Epithelial cell of proximal tubule (primary cell): ENCODE data around the gene SAMD14. TPM values are rescaled to one million over a fixed set of nuclear protein-coding genes. Genes with fewer than 3 reads are reported as not detected.

Source experiments
- DNase-seq: peaks from one replicate; pipeline ENCODE4 v3.0.0-alpha.2; 2011; ENCODE audit warnings: low read depth
- H3K4me3 ChIP-seq: 2 replicates; pipeline ENCODE4 v1.5.1; 2011; ENCODE audit warnings: low read depth, mild to moderate bottlenecking, low read length
- total RNA-seq: library from RNA; depleted of rRNA; stranded (reverse); fragments of >200 nt; gene quantifications from 2 replicates; pipeline ENCODE4 v1.2.3, GENCODE V29; 2015
- TF ChIP-seq, protein P1 (sequence below): conservative IDR thresholded peaks from 2 replicates; pipeline ENCODE4 v1.5.1; 2012; ENCODE audit warnings: low read depth, mild to moderate bottlenecking, low read length

The SAMD14 gene
- total RNA-seq, 1 donor from 2014 or later = 11.5 TPM

DNA sequence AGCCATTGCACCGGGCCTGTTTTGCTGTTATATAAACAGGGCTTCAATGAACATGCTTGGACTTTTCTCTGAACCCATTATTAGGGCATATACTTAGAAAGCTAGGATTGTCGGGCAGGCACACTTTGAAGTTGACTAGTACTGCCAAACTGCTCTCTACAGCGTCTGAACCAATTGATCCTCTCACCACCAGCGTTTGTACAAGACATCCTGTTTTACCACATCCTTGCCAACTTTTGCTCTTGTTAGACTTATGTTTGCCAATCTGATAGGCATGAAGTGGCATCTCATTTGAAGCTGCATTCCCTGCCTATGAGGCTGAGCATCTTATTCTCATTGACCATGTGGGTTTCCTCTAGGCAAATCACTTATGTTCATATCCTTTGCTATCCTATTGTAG lies 27.9 kb upstream of the SAMD14 start:
- TF ChIP-seq, protein P1, sequence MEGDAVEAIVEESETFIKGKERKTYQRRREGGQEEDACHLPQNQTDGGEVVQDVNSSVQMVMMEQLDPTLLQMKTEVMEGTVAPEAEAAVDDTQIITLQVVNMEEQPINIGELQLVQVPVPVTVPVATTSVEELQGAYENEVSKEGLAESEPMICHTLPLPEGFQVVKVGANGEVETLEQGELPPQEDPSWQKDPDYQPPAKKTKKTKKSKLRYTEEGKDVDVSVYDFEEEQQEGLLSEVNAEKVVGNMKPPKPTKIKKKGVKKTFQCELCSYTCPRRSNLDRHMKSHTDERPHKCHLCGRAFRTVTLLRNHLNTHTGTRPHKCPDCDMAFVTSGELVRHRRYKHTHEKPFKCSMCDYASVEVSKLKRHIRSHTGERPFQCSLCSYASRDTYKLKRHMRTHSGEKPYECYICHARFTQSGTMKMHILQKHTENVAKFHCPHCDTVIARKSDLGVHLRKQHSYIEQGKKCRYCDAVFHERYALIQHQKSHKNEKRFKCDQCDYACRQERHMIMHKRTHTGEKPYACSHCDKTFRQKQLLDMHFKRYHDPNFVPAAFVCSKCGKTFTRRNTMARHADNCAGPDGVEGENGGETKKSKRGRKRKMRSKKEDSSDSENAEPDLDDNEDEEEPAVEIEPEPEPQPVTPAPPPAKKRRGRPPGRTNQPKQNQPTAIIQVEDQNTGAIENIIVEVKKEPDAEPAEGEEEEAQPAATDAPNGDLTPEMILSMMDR = no peak
- no peak for DNase-seq
- no peak overlapping the region for H3K4me3 ChIP-seq

DNA sequence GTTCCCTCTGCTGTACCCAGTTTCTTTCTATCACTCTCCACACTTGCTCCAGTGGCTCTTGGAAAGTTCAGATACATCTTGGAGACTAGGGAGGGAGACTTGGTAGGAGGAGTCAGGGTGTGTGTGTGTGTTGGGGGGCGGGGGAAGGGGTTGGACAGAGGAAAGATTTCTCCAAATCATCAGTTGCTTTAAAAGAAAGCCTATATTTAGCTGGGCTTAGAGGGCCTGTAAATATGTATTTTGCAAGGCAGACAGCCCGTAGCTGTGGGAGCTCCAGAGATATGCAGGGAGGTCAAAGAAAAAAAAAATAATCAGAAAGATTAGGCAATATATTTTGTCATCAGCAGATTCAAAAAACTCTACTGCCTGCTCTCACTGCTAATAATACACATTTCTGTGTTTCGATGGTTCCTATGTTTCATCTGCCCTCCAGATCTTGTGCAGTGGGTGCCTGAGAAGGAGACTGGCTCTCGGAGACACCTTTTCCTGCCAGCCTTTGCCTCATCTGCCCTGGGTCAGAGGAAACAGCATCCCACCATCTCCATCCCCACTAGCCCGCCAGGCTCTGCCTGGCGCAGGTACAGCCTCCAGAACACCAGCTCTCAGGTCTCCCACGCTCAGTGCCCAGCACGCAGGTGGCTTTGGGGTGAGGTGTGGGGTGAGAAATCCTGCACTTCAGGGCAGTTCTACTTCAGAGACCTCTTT lies 25.3 kb upstream of the SAMD14 start:
- no peak for DNase-seq
- TF ChIP-seq, protein P1 = no peak
- no peak overlapping the region for H3K4me3 ChIP-seq

DNA sequence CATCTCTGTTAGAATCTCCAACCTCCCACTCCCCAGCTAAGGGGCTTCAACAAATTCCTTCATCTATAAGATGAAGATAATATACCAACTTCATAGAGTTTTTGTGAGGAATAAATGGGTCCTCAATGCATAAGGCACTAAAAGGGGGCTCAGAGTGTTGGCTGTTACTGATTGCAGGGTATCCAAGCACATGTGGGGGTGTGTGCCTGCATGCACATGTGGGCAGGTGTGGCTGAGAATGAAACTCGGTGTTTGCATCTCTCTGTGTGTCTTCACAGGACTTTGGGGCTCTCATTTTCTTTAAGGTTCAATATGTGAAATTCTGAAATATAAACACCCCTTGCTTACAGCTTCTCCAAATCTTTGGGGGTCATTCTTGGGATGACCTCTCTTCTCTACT lies 24.6 kb upstream of the SAMD14 start:
- TF ChIP-seq, protein P1 = no peak
- no peak overlapping the region for H3K4me3 ChIP-seq
- no peak for DNase-seq

DNA sequence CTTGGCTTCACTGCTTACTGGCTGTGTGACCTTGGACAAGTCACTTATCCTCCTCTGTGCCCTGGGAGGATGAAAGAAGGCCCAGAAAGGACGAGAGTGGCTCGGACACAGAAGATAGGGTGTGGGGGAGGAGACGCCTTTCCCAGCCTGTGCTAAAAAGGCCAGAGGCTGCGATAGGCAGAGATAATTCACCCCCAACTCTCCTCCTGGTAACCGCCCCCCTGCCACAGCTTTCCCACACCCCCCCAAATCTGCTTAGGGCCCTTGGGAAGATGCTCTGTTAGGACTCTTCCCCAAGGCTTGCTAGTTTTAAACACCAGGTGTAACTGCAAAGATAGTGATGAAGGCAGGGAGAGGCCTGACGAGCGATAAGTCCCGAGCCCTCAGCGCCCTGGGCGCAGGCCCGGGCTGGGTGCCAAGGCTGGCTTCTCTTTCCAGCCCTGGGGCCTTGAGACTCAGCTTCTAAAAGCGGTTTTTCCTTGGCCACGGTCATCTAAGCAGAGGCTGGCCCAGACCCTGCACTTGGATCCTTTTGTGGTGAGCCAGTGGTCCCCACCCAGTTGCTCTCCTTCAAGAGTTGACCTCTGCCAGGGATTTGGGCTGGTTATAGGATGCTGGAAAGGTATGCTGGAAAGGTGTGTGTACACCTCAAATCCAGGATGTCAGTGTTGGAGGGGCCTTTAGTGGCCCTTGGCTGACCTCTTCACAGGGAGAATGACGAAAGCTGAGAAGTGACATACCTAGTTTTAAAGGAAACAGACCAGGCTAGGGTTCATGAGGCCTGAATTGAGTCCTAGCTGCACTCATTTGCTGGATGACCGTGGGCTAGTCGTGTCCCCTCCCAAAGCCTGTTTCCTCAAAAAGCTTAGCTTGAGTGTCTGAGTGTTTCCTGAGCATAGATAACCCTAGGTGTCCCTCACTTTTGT lies 24.0 kb upstream of the SAMD14 start:
- TF ChIP-seq, protein P1 = no peak
- no peak for DNase-seq
- no peak overlapping the region for H3K4me3 ChIP-seq

DNA sequence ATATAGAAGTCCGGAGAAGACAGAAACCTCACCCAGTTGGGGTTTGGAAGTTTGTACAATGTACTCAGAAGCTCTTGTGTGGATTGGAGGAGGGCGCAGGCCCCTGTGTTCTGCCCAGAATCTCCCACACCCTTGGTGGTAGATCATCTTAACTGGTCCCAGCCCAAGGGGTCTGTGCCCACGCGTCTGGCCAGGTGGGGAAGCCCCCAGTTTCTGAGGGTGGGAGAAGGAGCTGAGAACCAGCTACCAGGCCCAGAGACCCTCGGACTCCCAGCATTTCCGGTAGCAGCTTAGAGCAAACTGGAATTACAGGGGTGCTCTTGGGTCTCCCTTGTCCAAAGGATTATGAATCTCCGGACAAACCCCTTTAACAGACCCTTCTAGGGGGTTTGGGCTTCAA lies 22.8 kb upstream of the SAMD14 start:
- no peak for DNase-seq
- peak overlapping the region; percentile 82 for H3K4me3 ChIP-seq
- TF ChIP-seq, protein P1 = no peak

DNA sequence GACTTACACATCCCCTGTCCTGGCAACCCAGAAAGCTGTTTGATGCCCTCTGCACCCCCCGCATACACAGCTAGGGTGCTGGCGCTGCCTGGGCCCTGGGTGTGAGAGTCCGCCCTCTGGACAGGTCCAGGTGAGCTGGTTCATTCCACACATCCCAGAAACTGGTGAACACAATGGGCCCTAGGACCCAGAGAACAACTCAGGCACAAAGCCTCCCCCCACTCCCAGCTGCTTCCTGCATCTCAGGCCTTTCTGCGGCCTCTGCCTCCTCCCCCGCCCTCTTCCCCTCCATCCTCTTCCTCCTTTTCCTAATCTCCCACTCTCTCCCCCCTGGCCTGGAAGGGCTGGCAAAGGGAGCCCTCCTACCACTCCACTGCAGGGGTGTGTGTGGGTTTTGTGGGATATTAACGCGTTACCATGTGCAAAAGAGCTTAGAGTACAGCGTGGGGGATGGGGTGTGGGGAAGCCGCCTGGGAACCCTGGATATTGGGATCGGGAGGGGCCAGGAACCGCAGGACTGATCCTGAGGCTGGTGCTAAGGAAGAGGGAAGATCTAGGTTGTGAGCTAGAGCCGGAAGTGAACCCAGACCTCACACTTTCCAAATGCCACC lies 22.1 kb upstream of the SAMD14 start:
- TF ChIP-seq, protein P1 = no peak
- DNase-seq = no peak
- H3K4me3 ChIP-seq = peak overlapping the region; percentile 82
